K562 (cell line): ENCODE results near the gene CHPF. TPM values are rescaled to one million over a fixed set of nuclear protein-coding genes. Genes with fewer than 3 reads are reported as not detected.
A peak's percentile ranks its signal among the peaks of the same experiment; 100 is the strongest.

ENCODE experiments used
- CEBPG ChIP-seq, 3 experiments: fragments of 200-800 bp in 1 of 3; sonication (Bioruptor generic) in 1 of 3; sonication (generic) in 1 of 3; formaldehyde crosslinking in 1 of 3; IDR thresholded peaks in 2 of 3; conservative IDR thresholded peaks in 1 of 3; 2 replicates each; pipeline versions ENCODE4 v1.6.1 to v1.8.0; 2016 to 2022; ENCODE audit warnings: missing compliant biosample characterization in 2 of 3, missing genetic modification characterization in 2 of 3, mild to moderate bottlenecking in 1 of 3, missing genetic modification reagents in 1 of 3
- CREB3L1 ChIP-seq: fragments of 450-650 bp; IDR thresholded peaks from 2 replicates; pipeline ENCODE4 v1.6.1; 2014; ENCODE audit warnings: low read depth, mild to moderate bottlenecking, moderate library complexity, borderline replicate concordance
- ESRRA ChIP-seq: fragments of 450-650 bp; IDR thresholded peaks from 2 replicates; pipeline ENCODE4 v1.6.1; 2014; ENCODE audit warnings: low read depth, mild to moderate bottlenecking, moderate library complexity, borderline replicate concordance
- HMGN3 ChIP-seq: IDR thresholded peaks from 2 replicates; pipeline ENCODE4 v1.6.1; 2011; ENCODE audit warnings: borderline replicate concordance, low read depth, mild to moderate bottlenecking, mixed read lengths, low read length; ENCODE audit not compliant: insufficient read length; ENCODE audit errors: extremely low read depth
- KDM2B ChIP-seq: fragments of 250-450 bp; sonication (Bioruptor Pico); IDR thresholded peaks from 2 replicates; pipeline ENCODE4 v1.8.0; 2021; ENCODE audit warnings: mild to moderate bottlenecking, moderate library complexity
- MBD1 ChIP-seq: fragments of 250-450 bp; sonication (Bioruptor Pico); IDR thresholded peaks from 2 replicates; pipeline ENCODE4 v1.8.0; 2022; ENCODE audit warnings: inconsistent platforms
- MYBL2 ChIP-seq, 2 experiments: fragments of 450-650 bp in 1 of 2; sonication (generic) in 1 of 2; formaldehyde crosslinking in 1 of 2; IDR thresholded peaks; 2 replicates each; pipeline versions ENCODE4 v1.6.1 to v1.8.1; 2017 to 2022; ENCODE audit warnings: borderline replicate concordance in 1 of 2, inconsistent platforms in 1 of 2, low read depth in 1 of 2, mild to moderate bottlenecking in 1 of 2, missing genetic modification reagents in 1 of 2, moderate library complexity in 1 of 2
- NCOA1 ChIP-seq: fragments of 450-650 bp; IDR thresholded peaks from 2 replicates; pipeline ENCODE4 v1.6.1; 2016; ENCODE audit warnings: low read depth
- PCBP1 ChIP-seq: fragments of 200-400 bp; formaldehyde crosslinking; IDR thresholded peaks from 2 replicates; pipeline ENCODE4 v1.6.1; 2018; ENCODE audit warnings: mild to moderate bottlenecking, low read depth, low read length; ENCODE audit not compliant: poor library complexity, severe bottlenecking
- PHB2 ChIP-seq: fragments of 450-650 bp; IDR thresholded peaks from 2 replicates; pipeline ENCODE4 v1.6.1; 2017; ENCODE audit warnings: low read depth
- PHF21A ChIP-seq: fragments of 450-650 bp; IDR thresholded peaks from 2 replicates; pipeline ENCODE4 v1.6.1; 2017; ENCODE audit warnings: low read depth, borderline replicate concordance
- RFX5 ChIP-seq: IDR thresholded peaks from 2 replicates; pipeline ENCODE4 v1.6.1; 2011; ENCODE audit warnings: low read depth, mild to moderate bottlenecking, improper control_type of control experiment, low read length
- SRSF1 ChIP-seq: fragments of 200-400 bp; formaldehyde crosslinking; IDR thresholded peaks from 2 replicates; pipeline ENCODE4 v1.6.1; 2017; ENCODE audit warnings: mild to moderate bottlenecking, low read depth, low read length, moderate library complexity
- XRCC4 ChIP-seq: IDR thresholded peaks from one replicate; pipeline ENCODE4 v1.6.1; 2011; ENCODE audit not compliant: insufficient read depth, insufficient read length; ENCODE audit errors: extremely low read depth
- ZKSCAN1 ChIP-seq: fragments of 150-350 bp; IDR thresholded peaks from 2 replicates; pipeline ENCODE4 v1.6.1; 2016; ENCODE audit warnings: low read depth, low read length
- ZNF146 ChIP-seq: IDR thresholded peaks from one replicate; pipeline ENCODE4 v1.6.1; 2018; ENCODE audit warnings: missing compliant biosample characterization; ENCODE audit not compliant: unreplicated experiment
- ZNF263 ChIP-seq: sonication (generic); formaldehyde crosslinking; IDR thresholded peaks from 2 replicates; pipeline ENCODE4 v1.8.0; 2022; ENCODE audit warnings: mild to moderate bottlenecking, missing genetic modification reagents, borderline replicate concordance
- polyA plus RNA-seq, 8 experiments: library from polyadenylated mRNA; depleted of rRNA in 4 of 8; stranded (reverse) in 5 of 8; unstranded in 3 of 8; fragments of >200 nt; fragmentation: Nextera tagmentation in 2 of 8; fragmentation: Illumina TruSeq in 1 of 8; extraction: Ambion mirVana in 2 of 8; extraction: Trizol in 1 of 8; gene quantifications; 2 replicates each; pipeline versions ENCODE4 v1.2.1 to v1.2.3, GENCODE V29; 2011 to 2014; ENCODE audit warnings: inconsistent platforms in 1 of 8, missing spikeins in 1 of 8
- total RNA-seq, 7 experiments: library from RNA; depleted of rRNA in 6 of 7; stranded (reverse); fragments of >200 nt in 6 of 7; fragmentation: Illumina TruSeq in 2 of 7; extraction: Trizol in 2 of 7; gene quantifications; 2 replicates each; pipeline versions ENCODE4 v1.2.1 to v1.2.3, GENCODE V29; 2011 to 2021; ENCODE audit warnings: low replicate concordance in 1 of 7
- TF ChIP-seq, protein P1 (sequence below): fragments of 250-450 bp; sonication (Bioruptor Pico); IDR thresholded peaks from 2 replicates; pipeline ENCODE4 v1.5.0; 2021
- TF ChIP-seq, protein P2 (sequence below): fragments of 450-650 bp; IDR thresholded peaks from 2 replicates; pipeline ENCODE4 v1.6.1; 2016
- TF ChIP-seq, protein P3 (sequence below): sonication (generic); formaldehyde crosslinking; IDR thresholded peaks from 2 replicates; pipeline ENCODE4 v1.8.0; 2022; ENCODE audit warnings: mild to moderate bottlenecking, missing genetic modification reagents

CHPF gene
- total and polyA plus RNA-seq, 9 of the 15 experiments (the other 6 are each of a cell fraction or from before 2014, with no cell fraction given), result 0.15 to 57.2 (median 7.9) TPM

GRCh38 chr2:219498280-219499057 is 45.1 kb downstream of the CHPF start, which contains the start of gene GMPPA (continued):
- TF ChIP-seq MYBL2 (IDR thresholded peaks at IDR 0.05; ENCODE audit: low read depth) (no peak), MYBL2 (CRISPR knock-in tag; IDR thresholded peaks at IDR 0.05; ENCODE audit: borderline replicate concordance) (no peak), HMGN3 (peak; percentile 61), PCBP1 (no peak), XRCC4 (no peak), ZNF146 (CRISPR knock-in tag) (no peak), CEBPG (CRISPR knock-in tag; IDR thresholded peaks at IDR 0.05) (no peak), CEBPG (tag; conservative IDR thresholded peaks at IDR 0.05 in 1 of 2, IDR thresholded peaks at IDR 0.05 in 1 of 2) (no peak), SRSF1 (no peak), ZNF263 (CRISPR knock-in tag) (peak; percentile 51; the same call in 1 of the 2 replicates), KDM2B (CRISPR knock-in tag) (no peak), NCOA1 (peak; percentile 52; the same call in 1 of the 2 replicates), PHF21A (no peak), ZKSCAN1 (no peak), MBD1 (no peak), ESRRA (peak; percentile 69), RFX5 (no peak), CREB3L1 (peak; percentile 99), PHB2 (no peak)
- TF ChIP-seq, protein P1, sequence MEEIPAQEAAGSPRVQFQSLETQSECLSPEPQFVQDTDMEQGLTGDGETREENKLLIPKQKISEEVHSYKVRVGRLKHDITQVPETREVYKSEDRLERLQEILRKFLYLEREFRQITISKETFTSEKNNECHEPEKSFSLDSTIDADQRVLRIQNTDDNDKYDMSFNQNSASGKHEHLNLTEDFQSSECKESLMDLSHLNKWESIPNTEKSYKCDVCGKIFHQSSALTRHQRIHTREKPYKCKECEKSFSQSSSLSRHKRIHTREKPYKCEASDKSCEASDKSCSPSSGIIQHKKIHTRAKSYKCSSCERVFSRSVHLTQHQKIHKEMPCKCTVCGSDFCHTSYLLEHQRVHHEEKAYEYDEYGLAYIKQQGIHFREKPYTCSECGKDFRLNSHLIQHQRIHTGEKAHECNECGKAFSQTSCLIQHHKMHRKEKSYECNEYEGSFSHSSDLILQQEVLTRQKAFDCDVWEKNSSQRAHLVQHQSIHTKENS (CRISPR knock-in tag), result no peak
- TF ChIP-seq, protein P2, sequence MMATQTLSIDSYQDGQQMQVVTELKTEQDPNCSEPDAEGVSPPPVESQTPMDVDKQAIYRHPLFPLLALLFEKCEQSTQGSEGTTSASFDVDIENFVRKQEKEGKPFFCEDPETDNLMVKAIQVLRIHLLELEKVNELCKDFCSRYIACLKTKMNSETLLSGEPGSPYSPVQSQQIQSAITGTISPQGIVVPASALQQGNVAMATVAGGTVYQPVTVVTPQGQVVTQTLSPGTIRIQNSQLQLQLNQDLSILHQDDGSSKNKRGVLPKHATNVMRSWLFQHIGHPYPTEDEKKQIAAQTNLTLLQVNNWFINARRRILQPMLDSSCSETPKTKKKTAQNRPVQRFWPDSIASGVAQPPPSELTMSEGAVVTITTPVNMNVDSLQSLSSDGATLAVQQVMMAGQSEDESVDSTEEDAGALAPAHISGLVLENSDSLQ, result no peak
- TF ChIP-seq, protein P3, sequence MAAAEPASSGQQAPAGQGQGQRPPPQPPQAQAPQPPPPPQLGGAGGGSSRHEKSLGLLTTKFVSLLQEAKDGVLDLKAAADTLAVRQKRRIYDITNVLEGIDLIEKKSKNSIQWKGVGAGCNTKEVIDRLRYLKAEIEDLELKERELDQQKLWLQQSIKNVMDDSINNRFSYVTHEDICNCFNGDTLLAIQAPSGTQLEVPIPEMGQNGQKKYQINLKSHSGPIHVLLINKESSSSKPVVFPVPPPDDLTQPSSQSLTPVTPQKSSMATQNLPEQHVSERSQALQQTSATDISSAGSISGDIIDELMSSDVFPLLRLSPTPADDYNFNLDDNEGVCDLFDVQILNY (CRISPR knock-in tag), result no peak
